Measurements from ENCODE around the gene SMLR1.

The SMLR1 gene

DNA sequence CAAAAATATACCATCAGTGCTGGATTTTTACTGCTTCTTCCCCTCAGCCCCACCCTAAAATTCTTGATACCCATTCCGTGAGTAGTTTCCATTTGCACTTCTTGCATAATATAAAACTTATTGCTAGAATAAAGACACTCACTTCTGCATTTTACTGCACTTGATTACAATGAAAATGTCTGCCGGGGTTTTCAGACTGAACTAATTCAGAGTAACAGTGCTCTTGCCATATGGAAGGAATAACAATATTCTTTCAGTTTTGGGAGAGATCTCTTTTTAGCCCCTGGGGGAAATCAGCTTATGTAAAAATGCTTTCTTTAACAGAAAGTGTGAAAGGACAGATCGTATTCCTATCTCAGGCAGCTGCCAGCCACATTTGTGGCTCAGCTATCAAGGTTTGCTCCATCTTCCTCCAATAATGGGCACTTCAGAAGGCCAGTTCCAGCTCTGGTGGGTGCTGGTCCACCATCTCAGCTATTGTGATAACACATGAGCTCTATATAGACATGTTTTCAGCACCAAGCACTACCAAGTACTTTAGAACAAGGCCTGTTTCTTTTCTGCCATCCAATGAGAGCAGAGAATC lies 8.9 kb downstream of the SMLR1 start:
- TF ChIP-seq, protein P1, sequence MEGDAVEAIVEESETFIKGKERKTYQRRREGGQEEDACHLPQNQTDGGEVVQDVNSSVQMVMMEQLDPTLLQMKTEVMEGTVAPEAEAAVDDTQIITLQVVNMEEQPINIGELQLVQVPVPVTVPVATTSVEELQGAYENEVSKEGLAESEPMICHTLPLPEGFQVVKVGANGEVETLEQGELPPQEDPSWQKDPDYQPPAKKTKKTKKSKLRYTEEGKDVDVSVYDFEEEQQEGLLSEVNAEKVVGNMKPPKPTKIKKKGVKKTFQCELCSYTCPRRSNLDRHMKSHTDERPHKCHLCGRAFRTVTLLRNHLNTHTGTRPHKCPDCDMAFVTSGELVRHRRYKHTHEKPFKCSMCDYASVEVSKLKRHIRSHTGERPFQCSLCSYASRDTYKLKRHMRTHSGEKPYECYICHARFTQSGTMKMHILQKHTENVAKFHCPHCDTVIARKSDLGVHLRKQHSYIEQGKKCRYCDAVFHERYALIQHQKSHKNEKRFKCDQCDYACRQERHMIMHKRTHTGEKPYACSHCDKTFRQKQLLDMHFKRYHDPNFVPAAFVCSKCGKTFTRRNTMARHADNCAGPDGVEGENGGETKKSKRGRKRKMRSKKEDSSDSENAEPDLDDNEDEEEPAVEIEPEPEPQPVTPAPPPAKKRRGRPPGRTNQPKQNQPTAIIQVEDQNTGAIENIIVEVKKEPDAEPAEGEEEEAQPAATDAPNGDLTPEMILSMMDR (IDR thresholded peaks at IDR 0.05; ENCODE audit: borderline replicate concordance, insufficient read depth, low read depth, low read length) = no peak
- no peak overlapping the region for H3K4me3 ChIP-seq (ENCODE audit: low read depth, low read length)

DNA sequence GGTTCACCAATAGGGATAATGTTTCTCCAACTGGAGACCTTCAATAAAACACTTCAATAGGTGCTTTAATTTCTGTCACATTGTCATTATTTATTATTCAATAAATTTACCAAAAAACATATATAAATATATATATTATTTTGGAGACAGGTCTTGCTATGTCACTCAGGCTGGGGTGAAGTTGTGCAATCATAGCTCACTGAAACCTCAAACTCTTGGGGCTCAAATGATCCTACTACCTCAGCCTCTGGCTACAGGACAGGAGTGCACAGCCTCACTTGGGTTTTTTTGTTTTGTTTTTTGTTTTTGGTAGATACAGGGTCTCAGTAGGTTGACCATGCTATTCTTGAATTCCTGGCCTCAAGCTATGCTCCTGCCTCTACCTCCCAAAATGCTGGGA lies 9.9 kb downstream of the SMLR1 start:
- TF ChIP-seq, protein P1 (IDR thresholded peaks at IDR 0.05; ENCODE audit: borderline replicate concordance, insufficient read depth, low read depth, low read length) = no peak
- H3K4me3 ChIP-seq (ENCODE audit: low read depth, low read length) = no peak overlapping the region

DNA sequence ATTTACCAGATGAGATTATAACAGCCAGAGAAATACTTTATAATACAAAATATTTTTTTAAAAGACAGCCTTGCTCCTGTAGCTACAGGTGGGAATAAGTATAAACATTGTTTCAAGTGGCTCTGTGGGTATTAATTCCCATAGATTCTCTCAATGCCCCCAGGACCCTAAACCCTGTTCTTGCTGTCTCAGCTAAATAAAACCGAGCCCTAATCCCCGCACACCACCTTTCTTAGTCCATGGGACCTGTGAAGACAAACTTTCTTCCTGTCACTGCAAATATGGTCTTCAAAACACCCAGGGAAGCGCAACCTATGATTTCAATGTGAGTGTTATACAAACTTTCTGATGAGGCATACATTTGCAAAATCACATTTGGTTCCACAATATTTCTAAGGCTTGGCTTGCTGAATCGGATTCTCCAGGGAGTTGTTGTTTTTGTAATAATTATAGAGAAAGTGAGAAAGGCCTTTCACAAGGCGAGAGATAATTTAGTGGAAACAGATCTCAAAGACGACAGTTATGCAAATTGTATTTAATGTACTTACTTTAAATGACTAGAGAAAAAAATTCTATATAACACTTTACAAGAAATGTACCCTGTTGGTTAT lies 11.1 kb downstream of the SMLR1 start:
- no peak overlapping the region for H3K4me3 ChIP-seq (ENCODE audit: low read depth, low read length)
- TF ChIP-seq, protein P1 (IDR thresholded peaks at IDR 0.05; ENCODE audit: borderline replicate concordance, insufficient read depth, low read depth, low read length) = no peak

DNA sequence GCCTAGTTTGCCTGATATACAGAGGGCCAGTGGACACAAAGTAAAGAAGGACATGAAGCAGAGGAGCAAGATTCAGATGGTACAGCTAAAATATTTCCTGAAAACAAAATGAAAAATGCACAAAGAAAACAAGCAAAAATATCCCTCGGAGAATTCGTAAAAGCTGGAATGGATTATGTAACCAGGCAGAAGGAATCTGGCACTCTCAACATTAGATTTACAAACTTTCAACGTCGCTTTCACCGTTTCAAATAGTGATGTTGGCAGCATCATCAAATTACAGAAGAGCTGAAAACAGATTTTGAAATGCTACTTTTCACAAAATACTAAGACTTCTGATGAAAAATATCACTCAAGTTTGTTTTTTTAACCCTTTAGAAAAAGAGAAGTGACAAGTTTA lies 11.7 kb downstream of the SMLR1 start:
- H3K4me3 ChIP-seq (ENCODE audit: low read depth, low read length) = no peak overlapping the region
- TF ChIP-seq, protein P1 (IDR thresholded peaks at IDR 0.05; ENCODE audit: borderline replicate concordance, insufficient read depth, low read depth, low read length) = no peak

DNA sequence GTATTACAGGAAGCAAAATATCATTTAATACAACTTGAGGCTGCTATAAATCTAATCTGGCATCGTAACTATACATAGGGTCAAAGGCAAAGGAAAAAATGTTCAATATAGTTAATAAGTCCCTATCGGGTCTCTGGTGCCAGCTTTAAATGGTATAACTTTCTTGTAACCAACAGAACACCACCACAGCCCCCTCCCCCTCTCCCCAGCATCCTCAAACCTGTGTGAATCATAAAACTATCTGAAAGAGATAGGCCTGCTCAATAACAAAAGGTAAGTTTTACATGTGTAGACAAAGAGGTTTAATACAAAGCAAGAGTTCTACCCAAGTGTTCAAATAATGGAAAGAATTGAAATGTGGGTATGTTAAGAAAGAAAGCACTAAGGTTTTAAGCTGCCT lies 12.2 kb downstream of the SMLR1 start:
- H3K4me3 ChIP-seq (ENCODE audit: low read depth, low read length) = no peak overlapping the region
- TF ChIP-seq, protein P1 (IDR thresholded peaks at IDR 0.05; ENCODE audit: borderline replicate concordance, insufficient read depth, low read depth, low read length) = no peak

DNA sequence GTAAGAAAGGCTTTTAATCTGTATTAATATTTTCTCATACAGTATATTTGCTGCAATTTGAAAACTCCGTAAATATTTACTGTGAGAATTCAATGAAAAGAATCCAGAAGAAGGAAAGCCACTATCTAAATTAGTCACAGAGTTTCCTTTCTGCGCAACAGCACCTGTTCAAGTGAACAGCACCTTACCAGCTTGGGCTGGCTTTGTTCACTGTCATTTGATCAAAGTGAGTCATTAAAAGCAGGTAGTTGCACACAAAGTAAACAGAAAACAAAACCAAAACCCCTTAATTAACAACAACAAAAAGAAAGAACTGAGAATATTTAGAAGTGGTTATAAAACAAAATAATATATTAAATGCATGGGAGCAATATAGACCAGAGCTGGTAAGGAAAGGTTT lies 12.8 kb downstream of the SMLR1 start:
- TF ChIP-seq, protein P1 (IDR thresholded peaks at IDR 0.05; ENCODE audit: borderline replicate concordance, insufficient read depth, low read depth, low read length) = no peak
- no peak overlapping the region for H3K4me3 ChIP-seq (ENCODE audit: low read depth, low read length)

DNA sequence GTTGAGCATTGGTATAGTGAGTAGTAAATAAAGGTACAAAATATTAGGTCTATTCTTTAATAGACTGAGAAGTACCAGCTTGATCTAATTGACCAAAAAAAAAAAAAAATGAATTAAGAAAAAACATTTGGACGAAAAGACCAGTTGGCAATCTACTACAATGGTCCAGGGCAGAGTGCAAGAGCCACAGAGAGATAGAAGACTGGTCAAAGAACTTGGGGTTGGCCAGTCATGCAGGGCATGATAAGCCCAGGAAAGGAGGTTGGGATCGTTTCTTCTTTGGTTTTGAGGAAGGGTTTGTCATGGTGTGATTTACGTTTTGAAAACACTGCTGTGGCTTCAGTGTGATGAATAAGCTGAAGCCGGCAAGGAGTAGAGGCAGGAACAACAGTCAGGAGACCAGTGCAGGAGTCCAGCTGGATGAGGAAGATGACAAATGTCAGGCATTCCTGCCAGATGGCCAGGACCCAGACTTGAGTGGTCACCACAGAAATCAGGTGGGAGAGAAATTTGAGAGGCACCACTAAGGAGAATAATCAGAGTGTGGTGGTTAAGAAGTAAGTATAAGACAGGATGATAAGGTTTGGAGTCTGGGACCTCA lies 14.0 kb downstream of the SMLR1 start:
- TF ChIP-seq, protein P1 (IDR thresholded peaks at IDR 0.05; ENCODE audit: borderline replicate concordance, insufficient read depth, low read depth, low read length) = no peak
- H3K4me3 ChIP-seq (ENCODE audit: low read depth, low read length) = no peak overlapping the region

Measured in GM12875 (cell line).